Measurements from ENCODE around the gene SLAIN2. TPM values are rescaled to one million over a fixed set of nuclear protein-coding genes. Genes with fewer than 3 reads are reported as not detected.

Gene SLAIN2
- total RNA-seq, 1 experiment from 2014 or later, result 35.8 TPM

GRCh38 chr4:48380583-48381167, 39.3 kb downstream of the SLAIN2 start:
- ATAC-seq (peak; percentile 36; the same call in 1 of the 2 replicates), DNase-seq (ENCODE audit: low spot score) (no peak)
- Mint-ChIP-seq H3K4me3 (0 out of 2 replicates have a peak overlapping the region, but pooled peaks have one; percentile 5), H3K4me1 (peaks cover 31% of the 10 kb centered on the region), H3K36me3 (peaks cover 19% of the 10 kb centered on the region), H3K27ac (peak overlapping the region; percentile 84), H3K9me3 (no peaks in the 10 kb centered on the region), H3K27me3 (ENCODE audit: low read depth) (no peaks in the 10 kb centered on the region)
- no peak for TF ChIP-seq CREB1 (CRISPR knock-in tag; IDR thresholded peaks at IDR 0.05)
- TF ChIP-seq IRF1 (CRISPR knock-in tag; IDR thresholded peaks at IDR 0.05), result no peak
- no peak for TF ChIP-seq ZBTB43 (CRISPR knock-in tag; IDR thresholded peaks at IDR 0.05)
- TF ChIP-seq E2F4 (CRISPR knock-in tag; IDR thresholded peaks at IDR 0.05; ENCODE audit: borderline replicate concordance, low read depth), result no peak
- TF ChIP-seq EMX1 (CRISPR knock-in tag; IDR thresholded peaks at IDR 0.05), result no peak
- TF ChIP-seq MYBL2 (CRISPR knock-in tag; IDR thresholded peaks at IDR 0.05), result no peak
- TF ChIP-seq NFYB (CRISPR knock-in tag; conservative IDR thresholded peaks at IDR 0.05; ENCODE audit: low read depth), result no peak
- TF ChIP-seq, protein P1, sequence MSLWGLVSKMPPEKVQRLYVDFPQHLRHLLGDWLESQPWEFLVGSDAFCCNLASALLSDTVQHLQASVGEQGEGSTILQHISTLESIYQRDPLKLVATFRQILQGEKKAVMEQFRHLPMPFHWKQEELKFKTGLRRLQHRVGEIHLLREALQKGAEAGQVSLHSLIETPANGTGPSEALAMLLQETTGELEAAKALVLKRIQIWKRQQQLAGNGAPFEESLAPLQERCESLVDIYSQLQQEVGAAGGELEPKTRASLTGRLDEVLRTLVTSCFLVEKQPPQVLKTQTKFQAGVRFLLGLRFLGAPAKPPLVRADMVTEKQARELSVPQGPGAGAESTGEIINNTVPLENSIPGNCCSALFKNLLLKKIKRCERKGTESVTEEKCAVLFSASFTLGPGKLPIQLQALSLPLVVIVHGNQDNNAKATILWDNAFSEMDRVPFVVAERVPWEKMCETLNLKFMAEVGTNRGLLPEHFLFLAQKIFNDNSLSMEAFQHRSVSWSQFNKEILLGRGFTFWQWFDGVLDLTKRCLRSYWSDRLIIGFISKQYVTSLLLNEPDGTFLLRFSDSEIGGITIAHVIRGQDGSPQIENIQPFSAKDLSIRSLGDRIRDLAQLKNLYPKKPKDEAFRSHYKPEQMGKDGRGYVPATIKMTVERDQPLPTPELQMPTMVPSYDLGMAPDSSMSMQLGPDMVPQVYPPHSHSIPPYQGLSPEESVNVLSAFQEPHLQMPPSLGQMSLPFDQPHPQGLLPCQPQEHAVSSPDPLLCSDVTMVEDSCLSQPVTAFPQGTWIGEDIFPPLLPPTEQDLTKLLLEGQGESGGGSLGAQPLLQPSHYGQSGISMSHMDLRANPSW (CRISPR knock-in tag; conservative IDR thresholded peaks at IDR 0.05; ENCODE audit: low read depth), result no peak
- TF ChIP-seq GRHL2 (CRISPR knock-in tag; IDR thresholded peaks at IDR 0.05; ENCODE audit: insufficient replicate concordance, severe bottlenecking), result no peak
- TF ChIP-seq KAT7 (CRISPR knock-in tag; IDR thresholded peaks at IDR 0.05; ENCODE audit: borderline replicate concordance), result no peak
- TF ChIP-seq MAX (CRISPR knock-in tag; IDR thresholded peaks at IDR 0.05), result no peak
- no peak for TF ChIP-seq HMGA2 (CRISPR knock-in tag; IDR thresholded peaks at IDR 0.05)
- no peak for TF ChIP-seq ZNF671 (CRISPR knock-in tag; IDR thresholded peaks at IDR 0.05)
- no peak for TF ChIP-seq CTCF (IDR thresholded peaks at IDR 0.05)
- no peak for TF ChIP-seq ZNF532 (CRISPR knock-in tag; IDR thresholded peaks at IDR 0.05; ENCODE audit: borderline replicate concordance)
- TF ChIP-seq, protein P2, sequence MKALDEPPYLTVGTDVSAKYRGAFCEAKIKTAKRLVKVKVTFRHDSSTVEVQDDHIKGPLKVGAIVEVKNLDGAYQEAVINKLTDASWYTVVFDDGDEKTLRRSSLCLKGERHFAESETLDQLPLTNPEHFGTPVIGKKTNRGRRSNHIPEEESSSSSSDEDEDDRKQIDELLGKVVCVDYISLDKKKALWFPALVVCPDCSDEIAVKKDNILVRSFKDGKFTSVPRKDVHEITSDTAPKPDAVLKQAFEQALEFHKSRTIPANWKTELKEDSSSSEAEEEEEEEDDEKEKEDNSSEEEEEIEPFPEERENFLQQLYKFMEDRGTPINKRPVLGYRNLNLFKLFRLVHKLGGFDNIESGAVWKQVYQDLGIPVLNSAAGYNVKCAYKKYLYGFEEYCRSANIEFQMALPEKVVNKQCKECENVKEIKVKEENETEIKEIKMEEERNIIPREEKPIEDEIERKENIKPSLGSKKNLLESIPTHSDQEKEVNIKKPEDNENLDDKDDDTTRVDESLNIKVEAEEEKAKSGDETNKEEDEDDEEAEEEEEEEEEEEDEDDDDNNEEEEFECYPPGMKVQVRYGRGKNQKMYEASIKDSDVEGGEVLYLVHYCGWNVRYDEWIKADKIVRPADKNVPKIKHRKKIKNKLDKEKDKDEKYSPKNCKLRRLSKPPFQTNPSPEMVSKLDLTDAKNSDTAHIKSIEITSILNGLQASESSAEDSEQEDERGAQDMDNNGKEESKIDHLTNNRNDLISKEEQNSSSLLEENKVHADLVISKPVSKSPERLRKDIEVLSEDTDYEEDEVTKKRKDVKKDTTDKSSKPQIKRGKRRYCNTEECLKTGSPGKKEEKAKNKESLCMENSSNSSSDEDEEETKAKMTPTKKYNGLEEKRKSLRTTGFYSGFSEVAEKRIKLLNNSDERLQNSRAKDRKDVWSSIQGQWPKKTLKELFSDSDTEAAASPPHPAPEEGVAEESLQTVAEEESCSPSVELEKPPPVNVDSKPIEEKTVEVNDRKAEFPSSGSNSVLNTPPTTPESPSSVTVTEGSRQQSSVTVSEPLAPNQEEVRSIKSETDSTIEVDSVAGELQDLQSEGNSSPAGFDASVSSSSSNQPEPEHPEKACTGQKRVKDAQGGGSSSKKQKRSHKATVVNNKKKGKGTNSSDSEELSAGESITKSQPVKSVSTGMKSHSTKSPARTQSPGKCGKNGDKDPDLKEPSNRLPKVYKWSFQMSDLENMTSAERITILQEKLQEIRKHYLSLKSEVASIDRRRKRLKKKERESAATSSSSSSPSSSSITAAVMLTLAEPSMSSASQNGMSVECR (CRISPR knock-in tag; IDR thresholded peaks at IDR 0.05; ENCODE audit: borderline replicate concordance), result no peak
- TF ChIP-seq, protein P3, sequence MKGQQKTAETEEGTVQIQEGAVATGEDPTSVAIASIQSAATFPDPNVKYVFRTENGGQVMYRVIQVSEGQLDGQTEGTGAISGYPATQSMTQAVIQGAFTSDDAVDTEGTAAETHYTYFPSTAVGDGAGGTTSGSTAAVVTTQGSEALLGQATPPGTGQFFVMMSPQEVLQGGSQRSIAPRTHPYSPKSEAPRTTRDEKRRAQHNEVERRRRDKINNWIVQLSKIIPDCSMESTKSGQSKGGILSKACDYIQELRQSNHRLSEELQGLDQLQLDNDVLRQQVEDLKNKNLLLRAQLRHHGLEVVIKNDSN (CRISPR knock-in tag; IDR thresholded peaks at IDR 0.05), result no peak
- CTCF ChIA-PET, result no interaction called here
- POLR2A ChIA-PET, result no interaction called here
